SK-N-MC (cell line): Measurements from ENCODE around the gene GABBR2.

Source experiments
- FOXP2 ChIP-seq: optimal IDR thresholded peaks from 2 replicates; pipeline ENCODE3; 2011; ENCODE audit warnings: mild to moderate bottlenecking, moderate library complexity; ENCODE audit not compliant: insufficient read depth; ENCODE audit errors: extremely low read length, control extremely low read depth
- POLR2AphosphoS5 ChIP-seq: IDR thresholded peaks from 2 replicates; pipeline ENCODE4 v1.6.1; 2012; ENCODE audit warnings: mild to moderate bottlenecking, low read depth, low read length, borderline replicate concordance

DNA sequence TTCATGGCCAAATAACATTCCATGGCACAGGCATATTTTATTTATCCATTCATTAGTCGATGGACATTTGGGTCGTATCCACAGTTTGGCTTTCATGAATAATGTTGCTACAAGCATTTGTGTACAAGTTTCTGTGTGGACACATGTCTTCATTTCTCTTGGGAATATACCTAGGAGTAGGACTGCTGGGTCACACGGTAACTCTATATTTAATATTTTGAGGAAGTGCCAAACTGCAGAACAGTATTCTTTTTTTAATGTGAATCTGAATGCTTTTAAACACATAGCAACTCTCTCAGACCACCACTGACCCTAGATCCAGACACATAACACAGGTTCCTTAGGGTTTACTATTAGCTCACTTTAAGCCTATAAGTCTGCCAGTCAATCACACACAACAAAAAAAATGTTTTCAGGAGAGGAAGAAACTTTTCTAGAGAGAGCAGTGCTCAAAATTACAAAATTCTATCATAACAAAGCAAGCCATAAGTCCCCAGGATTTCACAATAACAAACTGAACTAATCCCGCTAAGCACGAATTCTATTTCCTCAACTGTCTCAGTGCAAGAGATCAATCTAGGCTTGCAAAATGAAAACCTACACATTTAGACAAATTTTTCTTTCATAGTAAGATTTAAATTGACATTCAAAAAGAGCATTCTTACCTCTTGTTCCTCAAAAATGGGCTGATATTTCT is 41.8 kb upstream of the GABBR2 start:
- TF ChIP-seq POLR2AphosphoS5 (no peak), FOXP2 (no peak)
